Neural progenitor cell (in vitro differentiated cells): ENCODE results near the gene TFDP1. TPM values are rescaled to one million over a fixed set of nuclear protein-coding genes. Genes with fewer than 3 reads are reported as not detected.
A peak's percentile ranks its signal among the peaks of the same experiment; 100 is the strongest.

Source experiments
- DNase-seq: peaks from one replicate; pipeline ENCODE4 v3.0.0-alpha.2; 2016; ENCODE audit warnings: low spot score
- H2AFZ ChIP-seq: fragments of 200-600 bp; sonication (generic); replicated peaks from 2 replicates; pipeline ENCODE4 v1.6.1; 2016; ENCODE audit warnings: antibody characterized with exemption
- H3F3A ChIP-seq: fragments of 200-600 bp; sonication (generic); 2 replicates; pipeline ENCODE4 v1.6.1; 2016; ENCODE audit warnings: antibody characterized with exemption, low read depth
- H3K27ac ChIP-seq: fragments of 200-600 bp; sonication (generic); 2 replicates; pipeline ENCODE4 v1.5.1; 2016; ENCODE audit warnings: mild to moderate bottlenecking
- H3K27me3 ChIP-seq: fragments of 200-600 bp; sonication (generic); 2 replicates; pipeline ENCODE4 v1.6.1; 2016; ENCODE audit warnings: mild to moderate bottlenecking, moderate library complexity
- H3K36me3 ChIP-seq: fragments of 200-600 bp; sonication (generic); 2 replicates; pipeline ENCODE4 v1.5.1; 2016
- H3K4me1 ChIP-seq: fragments of 200-600 bp; sonication (generic); 2 replicates; pipeline ENCODE4 v1.6.1; 2016; ENCODE audit warnings: mixed run types
- H3K4me2 ChIP-seq: fragments of 200-600 bp; sonication (generic); 2 replicates; pipeline ENCODE4 v1.6.1; 2016
- H3K4me3 ChIP-seq: fragments of 200-600 bp; sonication (generic); 2 replicates; pipeline ENCODE4 v1.5.1; 2016
- H3K79me2 ChIP-seq: fragments of 200-600 bp; sonication (generic); 2 replicates; pipeline ENCODE4 v1.6.1; 2016; ENCODE audit warnings: low read depth
- H3K9ac ChIP-seq: fragments of 200-600 bp; sonication (generic); 2 replicates; pipeline ENCODE4 v1.6.1; 2016
- H3K9me3 ChIP-seq: fragments of 200-600 bp; sonication (generic); 2 replicates; pipeline ENCODE4 v1.5.1; 2016; ENCODE audit warnings: low read depth
- H4K20me1 ChIP-seq: fragments of 200-600 bp; sonication (generic); 2 replicates; pipeline ENCODE4 v1.6.1; 2016; ENCODE audit warnings: low read depth
- H3K27ac Mint-ChIP-seq: 3 replicates; pipeline ENCODE4 v1.8.0; 2021; ENCODE audit warnings: mixed read lengths
- H3K27me3 Mint-ChIP-seq: 2 replicates; pipeline ENCODE4 v1.8.0; 2022; ENCODE audit warnings: low read depth, mild to moderate bottlenecking, inconsistent platforms, moderate library complexity, mixed read lengths; ENCODE audit not compliant: insufficient read depth
- H3K36me3 Mint-ChIP-seq: 3 replicates; pipeline ENCODE4 v1.8.0; 2021; ENCODE audit warnings: mixed read lengths
- H3K4me1 Mint-ChIP-seq: 3 replicates; pipeline ENCODE4 v1.8.0; 2021; ENCODE audit warnings: mixed read lengths
- H3K4me3 Mint-ChIP-seq: 3 replicates; pipeline ENCODE4 v1.8.0; 2021; ENCODE audit warnings: mild to moderate bottlenecking, moderate library complexity, mixed read lengths
- H3K9me3 Mint-ChIP-seq: 3 replicates; pipeline ENCODE4 v1.8.0; 2020; ENCODE audit warnings: mixed read lengths
- CTCF ChIP-seq: fragments of 200-600 bp; sonication (generic); IDR thresholded peaks from 2 replicates; pipeline ENCODE4 v1.5.1; 2017; ENCODE audit warnings: antibody characterized with exemption, mild to moderate bottlenecking
- EZH2 ChIP-seq: fragments of 200-600 bp; sonication (generic); IDR thresholded peaks from 2 replicates; pipeline ENCODE4 v1.6.1; 2017; ENCODE audit warnings: antibody characterized with exemption, mild to moderate bottlenecking, moderate library complexity
- EZH2phosphoT487 ChIP-seq: fragments of 200-600 bp; sonication (generic); IDR thresholded peaks from 2 replicates; pipeline ENCODE4 v1.6.1; 2017; ENCODE audit warnings: antibody characterized with exemption
- total RNA-seq: library from RNA; depleted of rRNA; stranded (reverse); fragments of >200 nt; gene quantifications from 2 replicates; pipeline ENCODE4 v1.2.3, GENCODE V29; 2015; ENCODE audit warnings: low replicate concordance

Gene TFDP1
- total RNA-seq, 1 donor from 2014 or later = 88.6 TPM

GRCh38 chr13:113545455-113545930 is 39.1 kb upstream of the TFDP1 start:
- H3K27ac Mint-ChIP-seq = peak overlapping the region; percentile 76
- H3K36me3 Mint-ChIP-seq = peaks cover 21% of the 10 kb centered on the region
- Histone ChIP-seq H3K79me2 (peaks cover 27% of the 10 kb centered on the region), H3K36me3 (no peaks in the 10 kb centered on the region), H3K4me2 (no peak overlapping the region), H4K20me1 (peaks cover 39% of the 10 kb centered on the region), H2AFZ (no peak overlapping the region), H3K4me3 (no peak overlapping the region), H3K4me1 (peaks cover 16% of the 10 kb centered on the region), H3F3A (peaks cover 2% of the 10 kb centered on the region), H3K27me3 (no peaks in the 10 kb centered on the region), H3K9ac (no peak overlapping the region), H3K9me3 (no peaks in the 10 kb centered on the region), H3K27ac (no peak overlapping the region)
- peaks cover 15% of the 10 kb centered on the region for H3K9me3 Mint-ChIP-seq
- H3K27me3 Mint-ChIP-seq = peaks cover 12% of the 10 kb centered on the region
- no peak overlapping the region for H3K4me3 Mint-ChIP-seq
- no peak for DNase-seq
- TF ChIP-seq EZH2phosphoT487 (no peak), CTCF (no peak), EZH2 (no peak)
- peaks cover 55% of the 10 kb centered on the region for H3K4me1 Mint-ChIP-seq

- peaks cover 10% of the 10 kb centered on the region for H3K9me3 Mint-ChIP-seq
- no peak overlapping the region for H3K4me3 ChIP-seq
- DNase-seq = no peak
- H3K27ac ChIP-seq = no peak overlapping the region
- peaks cover 27% of the 10 kb centered on the region for H3K79me2 ChIP-seq
- H3K4me1 ChIP-seq = peaks cover 16% of the 10 kb centered on the region
- no peaks in the 10 kb centered on the region for H3K36me3 ChIP-seq
- H3K9ac ChIP-seq = no peak overlapping the region
- no peak for TF ChIP-seq EZH2
- TF ChIP-seq EZH2phosphoT487 = no peak
- TF ChIP-seq CTCF = no peak
- H3K9me3 ChIP-seq = no peaks in the 10 kb centered on the region
- H3K27me3 Mint-ChIP-seq = peaks cover 10% of the 10 kb centered on the region
- H3F3A ChIP-seq = peaks cover 2% of the 10 kb centered on the region
- no peak overlapping the region for H3K4me2 ChIP-seq
- no peak overlapping the region for H2AFZ ChIP-seq
- peaks cover 39% of the 10 kb centered on the region for H4K20me1 ChIP-seq
- peak overlapping the region; percentile 76 for H3K27ac Mint-ChIP-seq
- H3K4me3 Mint-ChIP-seq = peak overlapping the region; percentile 72
- no peaks in the 10 kb centered on the region for H3K27me3 ChIP-seq
- H3K36me3 Mint-ChIP-seq = peaks cover 16% of the 10 kb centered on the region
- peaks cover 55% of the 10 kb centered on the region for H3K4me1 Mint-ChIP-seq
These were observed 38.5 kb upstream of the TFDP1 start for GRCh38 chr13:113545931-113546516.

DNA sequence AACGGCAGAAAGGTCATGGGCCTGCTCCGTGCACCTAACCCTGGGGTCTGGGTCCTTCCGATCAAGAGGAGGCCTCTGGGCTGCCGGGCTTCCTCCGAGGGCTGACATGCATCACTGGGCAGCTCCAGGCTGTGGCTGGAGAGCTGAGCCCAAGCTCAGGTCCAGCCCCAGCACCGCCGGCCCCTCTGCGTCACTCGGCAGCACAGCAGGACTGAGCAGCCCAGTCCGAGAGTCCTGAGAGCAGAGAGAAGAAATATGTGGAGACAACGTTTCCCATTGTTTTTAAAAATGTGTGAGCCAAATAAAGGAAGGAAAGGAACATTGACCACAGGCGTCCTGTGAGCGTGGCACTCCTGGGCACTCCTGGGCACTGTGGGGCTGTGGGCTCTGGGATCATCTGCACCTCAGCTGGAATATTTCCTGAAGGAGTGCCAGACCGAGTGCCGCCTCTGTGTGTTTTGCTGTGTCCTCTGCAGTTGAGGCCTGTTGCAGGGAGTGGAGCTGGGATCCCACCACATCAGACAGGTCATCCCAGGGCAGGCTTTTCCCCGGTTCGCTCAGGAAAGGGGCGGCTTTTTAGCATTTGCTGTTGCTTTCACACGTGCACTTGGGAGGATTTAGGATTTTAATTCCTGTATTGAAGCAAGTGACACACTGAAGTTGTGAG is 37.8 kb upstream of the TFDP1 start:
- peaks cover 2% of the 10 kb centered on the region for H3F3A ChIP-seq
- H3K36me3 Mint-ChIP-seq = peaks cover 11% of the 10 kb centered on the region
- no peak overlapping the region for H2AFZ ChIP-seq
- peaks cover 39% of the 10 kb centered on the region for H4K20me1 ChIP-seq
- H3K4me1 Mint-ChIP-seq = peaks cover 55% of the 10 kb centered on the region
- peak overlapping the region; percentile 76 for H3K27ac Mint-ChIP-seq
- H3K9me3 Mint-ChIP-seq = peaks cover 7% of the 10 kb centered on the region
- peaks cover 27% of the 10 kb centered on the region for H3K79me2 ChIP-seq
- no peak overlapping the region for H3K4me2 ChIP-seq
- no peak for DNase-seq
- H3K4me3 ChIP-seq = no peak overlapping the region
- H3K9ac ChIP-seq = no peak overlapping the region
- H3K36me3 ChIP-seq = no peaks in the 10 kb centered on the region
- peaks cover 8% of the 10 kb centered on the region for H3K27me3 Mint-ChIP-seq
- peak overlapping the region; percentile 72 for H3K4me3 Mint-ChIP-seq
- H3K27ac ChIP-seq = peak overlapping the region; percentile 37
- H3K27me3 ChIP-seq = no peaks in the 10 kb centered on the region
- H3K4me1 ChIP-seq = peaks cover 16% of the 10 kb centered on the region
- H3K9me3 ChIP-seq = no peaks in the 10 kb centered on the region
- TF ChIP-seq EZH2 = no peak
- TF ChIP-seq CTCF = no peak
- TF ChIP-seq EZH2phosphoT487 = no peak
